ENCODE results near the gene NKPD1. TPM values are rescaled to one million over a fixed set of nuclear protein-coding genes. Genes with fewer than 3 reads are reported as not detected.

NKPD1 gene
- total and polyA plus RNA-seq, 9 of the 15 experiments (the other 6 are each of a cell fraction or from before 2014, with no cell fraction given), result 0.03 to 0.09 (median 0.04) TPM; not detected in 5

- TF ChIP-seq ZMIZ1 (IDR thresholded peaks at IDR 0.05; ENCODE audit: low read depth in 2 of 2, low read length in 2 of 2) (no peak), ZBTB17 (CRISPR knock-in tag; IDR thresholded peaks at IDR 0.05) (0 out of 2 replicates have a peak, but pooled peaks have one; percentile 19), POLR2AphosphoS5 (IDR thresholded peaks at IDR 0.05; ENCODE audit: control insufficient read depth, insufficient read depth, low read depth, low read length) (peak; percentile 68; the same call in 1 of the 2 replicates), PCBP1 (IDR thresholded peaks at IDR 0.05; ENCODE audit: low read depth, low read length, poor library complexity, severe bottlenecking) (peak; percentile 43), SAP30 (IDR thresholded peaks at IDR 0.05; ENCODE audit: borderline replicate concordance, insufficient read depth, low read depth, low read length, poor library complexity, severe bottlenecking) (peak; percentile 85), DEAF1 (CRISPR knock-in tag; IDR thresholded peaks at IDR 0.05) (no peak), MAZ (CRISPR knock-in tag; conservative IDR thresholded peaks at IDR 0.05 in 1 of 2, IDR thresholded peaks at IDR 0.05 in 1 of 2) (peak in 1 of 2 experiments; percentile 72; a peak in 2 of 4 replicates), CCAR2 (IDR thresholded peaks at IDR 0.05; ENCODE audit: low read depth, low read length) (no peak), NFYB (IDR thresholded peaks at IDR 0.05; ENCODE audit: extremely low read depth, insufficient read length) (peak; percentile 85), YY1 (IDR thresholded peaks at IDR 0.05; ENCODE audit: borderline replicate concordance in 1 of 3, control insufficient read depth in 1 of 3, extremely low read depth in 1 of 3, insufficient read depth in 3 of 3, insufficient read length in 1 of 3, insufficient replicate concordance in 2 of 3, low read depth in 1 of 3, low read length in 2 of 3) (peak; percentile 42 to 89 (median 85)), ZNF217 (CRISPR knock-in tag; IDR thresholded peaks at IDR 0.05) (no peak), KAT8 (IDR thresholded peaks at IDR 0.05; ENCODE audit: low read depth) (no peak), FOSL1 (tag; conservative IDR thresholded peaks at IDR 0.05) (peak; percentile 34; the same call in 1 of the 2 replicates), ZNF436 (CRISPR knock-in tag; IDR thresholded peaks at IDR 0.05) (no peak), HMGXB4 (CRISPR knock-in tag; IDR thresholded peaks at IDR 0.05) (0 out of 2 replicates have a peak, but pooled peaks have one; percentile 5), CSDE1 (IDR thresholded peaks at IDR 0.05) (no peak), ZNF79 (CRISPR knock-in tag; IDR thresholded peaks at IDR 0.05; ENCODE audit: low read depth) (no peak)
Observed at GRCh38 chr19:45177817-45178261, 17.1 kb upstream of the NKPD1 start, which contains the start of gene TRAPPC6A (continued).

Measured in K562 (cell line).